ENCODE measurements around the gene KLF7. TPM values are rescaled to one million over a fixed set of nuclear protein-coding genes. Genes with fewer than 3 reads are reported as not detected.

The KLF7 gene
- total and polyA plus RNA-seq, 4 donors = 4.4 to 51.8 (median 22.3) TPM

DNA sequence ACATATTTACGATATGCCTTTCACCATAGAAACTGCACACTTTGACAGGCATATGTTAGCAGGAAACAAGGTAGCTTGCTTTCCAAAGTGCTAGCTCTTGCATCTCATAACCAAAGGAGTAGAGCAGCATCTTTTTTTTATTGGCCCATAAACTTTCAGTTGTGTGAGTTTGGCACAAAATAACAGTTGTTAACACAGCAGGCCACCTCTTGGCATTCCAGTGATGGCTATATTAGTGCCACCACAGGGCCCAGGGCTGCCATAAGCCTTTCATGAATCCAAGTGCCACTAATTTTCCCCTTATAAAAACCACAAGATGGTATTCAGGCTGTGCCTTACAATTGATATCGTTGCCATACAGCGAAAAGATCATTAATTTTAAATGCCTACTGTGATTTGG is 40.3 kb upstream of the KLF7 start:
- H3K9ac ChIP-seq (ENCODE audit: insufficient read depth in 1 of 2, low read length in 2 of 2) = no peak overlapping the region
- no peaks in the 10 kb centered on the region for H3K27me3 ChIP-seq (ENCODE audit: control insufficient read depth in 3 of 3, insufficient read depth in 3 of 3, low read length in 2 of 3)
- H3K36me3 ChIP-seq (ENCODE audit: control insufficient read depth in 4 of 4, insufficient read depth in 4 of 4, low read length in 4 of 4) = no peaks in the 10 kb centered on the region
- DNase-seq = no peak
- no peak overlapping the region for H3K4me3 ChIP-seq
- no peaks in the 10 kb centered on the region for H3K9me3 ChIP-seq (ENCODE audit: control insufficient read depth in 4 of 4, insufficient read depth in 3 of 4, low read length in 3 of 4)
- no peaks in the 10 kb centered on the region for H3K4me1 ChIP-seq (ENCODE audit: control insufficient read depth in 5 of 5, insufficient read depth in 5 of 5, low read length in 5 of 5)
- TF ChIP-seq, protein P1, sequence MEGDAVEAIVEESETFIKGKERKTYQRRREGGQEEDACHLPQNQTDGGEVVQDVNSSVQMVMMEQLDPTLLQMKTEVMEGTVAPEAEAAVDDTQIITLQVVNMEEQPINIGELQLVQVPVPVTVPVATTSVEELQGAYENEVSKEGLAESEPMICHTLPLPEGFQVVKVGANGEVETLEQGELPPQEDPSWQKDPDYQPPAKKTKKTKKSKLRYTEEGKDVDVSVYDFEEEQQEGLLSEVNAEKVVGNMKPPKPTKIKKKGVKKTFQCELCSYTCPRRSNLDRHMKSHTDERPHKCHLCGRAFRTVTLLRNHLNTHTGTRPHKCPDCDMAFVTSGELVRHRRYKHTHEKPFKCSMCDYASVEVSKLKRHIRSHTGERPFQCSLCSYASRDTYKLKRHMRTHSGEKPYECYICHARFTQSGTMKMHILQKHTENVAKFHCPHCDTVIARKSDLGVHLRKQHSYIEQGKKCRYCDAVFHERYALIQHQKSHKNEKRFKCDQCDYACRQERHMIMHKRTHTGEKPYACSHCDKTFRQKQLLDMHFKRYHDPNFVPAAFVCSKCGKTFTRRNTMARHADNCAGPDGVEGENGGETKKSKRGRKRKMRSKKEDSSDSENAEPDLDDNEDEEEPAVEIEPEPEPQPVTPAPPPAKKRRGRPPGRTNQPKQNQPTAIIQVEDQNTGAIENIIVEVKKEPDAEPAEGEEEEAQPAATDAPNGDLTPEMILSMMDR (IDR thresholded peaks at IDR 0.05; ENCODE audit: control extremely low read depth, extremely low read depth) = no peak
- no peak for ATAC-seq (ENCODE audit: insufficient read depth, low FRiP score)
- H3K27ac ChIP-seq (ENCODE audit: low read depth in 1 of 2, low read length in 1 of 2) = no peak overlapping the region
- WGBS, 2 donors = 91% methylated on average over 3 of the region's 3 CpGs

GRCh38 chr2:207205173-207205957 is 39.6 kb upstream of the KLF7 start:
- no peaks in the 10 kb centered on the region for H3K27me3 ChIP-seq (ENCODE audit: control insufficient read depth in 3 of 3, insufficient read depth in 3 of 3, low read length in 2 of 3)
- ATAC-seq (ENCODE audit: insufficient read depth, low FRiP score) = no peak
- H3K9ac ChIP-seq (ENCODE audit: insufficient read depth in 1 of 2, low read length in 2 of 2) = no peak overlapping the region
- no peaks in the 10 kb centered on the region for H3K4me1 ChIP-seq (ENCODE audit: control insufficient read depth in 5 of 5, insufficient read depth in 5 of 5, low read length in 5 of 5)
- H3K36me3 ChIP-seq (ENCODE audit: control insufficient read depth in 4 of 4, insufficient read depth in 4 of 4, low read length in 4 of 4) = no peaks in the 10 kb centered on the region
- no peaks in the 10 kb centered on the region for H3K9me3 ChIP-seq (ENCODE audit: control insufficient read depth in 4 of 4, insufficient read depth in 3 of 4, low read length in 3 of 4)
- no peak overlapping the region for H3K4me3 ChIP-seq
- no peak for DNase-seq
- TF ChIP-seq, protein P1 (IDR thresholded peaks at IDR 0.05; ENCODE audit: control extremely low read depth, extremely low read depth) = no peak
- H3K27ac ChIP-seq (ENCODE audit: low read depth in 1 of 2, low read length in 1 of 2) = no peak overlapping the region

GRCh38 chr2:207203056-207203455 is 37.3 kb upstream of the KLF7 start:
- TF ChIP-seq, protein P1 (IDR thresholded peaks at IDR 0.05; ENCODE audit: control extremely low read depth, extremely low read depth) = no peak
- Histone ChIP-seq H3K9me3 (ENCODE audit: control insufficient read depth in 4 of 4, insufficient read depth in 3 of 4, low read length in 3 of 4) (no peaks in the 10 kb centered on the region), H3K36me3 (ENCODE audit: control insufficient read depth in 4 of 4, insufficient read depth in 4 of 4, low read length in 4 of 4) (no peaks in the 10 kb centered on the region), H3K27me3 (ENCODE audit: control insufficient read depth in 3 of 3, insufficient read depth in 3 of 3, low read length in 2 of 3) (no peaks in the 10 kb centered on the region), H3K27ac (ENCODE audit: low read depth in 1 of 2, low read length in 1 of 2) (no peak overlapping the region), H3K4me3 (no peak overlapping the region), H3K9ac (ENCODE audit: insufficient read depth in 1 of 2, low read length in 2 of 2) (no peak overlapping the region), H3K4me1 (ENCODE audit: control insufficient read depth in 5 of 5, insufficient read depth in 5 of 5, low read length in 5 of 5) (no peaks in the 10 kb centered on the region)
- 69 to 86% methylated on average over 1 of the region's 1 CpG for WGBS, 2 donors
- ATAC-seq (ENCODE audit: insufficient read depth, low FRiP score) (no peak), DNase-seq (no peak)

GRCh38 chr2:207202645-207203044 is 36.9 kb upstream of the KLF7 start:
- no peak overlapping the region for H3K27ac ChIP-seq (ENCODE audit: low read depth in 1 of 2, low read length in 1 of 2)
- WGBS, 2 donors = 31 to 35% methylated on average over 4 of the region's 4 CpGs
- H3K36me3 ChIP-seq (ENCODE audit: control insufficient read depth in 4 of 4, insufficient read depth in 4 of 4, low read length in 4 of 4) = no peaks in the 10 kb centered on the region
- no peaks in the 10 kb centered on the region for H3K9me3 ChIP-seq (ENCODE audit: control insufficient read depth in 4 of 4, insufficient read depth in 3 of 4, low read length in 3 of 4)
- peak; percentile 39 to 74 (median 45) for DNase-seq
- no peak overlapping the region for H3K9ac ChIP-seq (ENCODE audit: insufficient read depth in 1 of 2, low read length in 2 of 2)
- TF ChIP-seq, protein P1 (IDR thresholded peaks at IDR 0.05; ENCODE audit: control extremely low read depth, extremely low read depth) = no peak
- ATAC-seq (ENCODE audit: insufficient read depth, low FRiP score) = no peak
- H3K27me3 ChIP-seq (ENCODE audit: control insufficient read depth in 3 of 3, insufficient read depth in 3 of 3, low read length in 2 of 3) = no peaks in the 10 kb centered on the region
- H3K4me3 ChIP-seq = no peak overlapping the region
- H3K4me1 ChIP-seq (ENCODE audit: control insufficient read depth in 5 of 5, insufficient read depth in 5 of 5, low read length in 5 of 5) = no peaks in the 10 kb centered on the region
